GM19240 (cell line): ENCODE measurements around the gene FOXRED1.
"Not testable (repeated sequence)": the region's sequence is repeated elsewhere in the genome, so short reads cannot be mapped to it uniquely, and the experiment has no call there.

Source experiments
- DNase-seq: peaks from one replicate; pipeline ENCODE4 v3.0.0; 2011; ENCODE audit warnings: low spot score; ENCODE audit not compliant: insufficient read length

Gene FOXRED1

GRCh38 chr11:126277322-126277721 lies 8.4 kb downstream of the FOXRED1 start:
- no peak for DNase-seq

GRCh38 chr11:126277780-126278179 lies 8.8 kb downstream of the FOXRED1 start:
- no peak for DNase-seq

DNA sequence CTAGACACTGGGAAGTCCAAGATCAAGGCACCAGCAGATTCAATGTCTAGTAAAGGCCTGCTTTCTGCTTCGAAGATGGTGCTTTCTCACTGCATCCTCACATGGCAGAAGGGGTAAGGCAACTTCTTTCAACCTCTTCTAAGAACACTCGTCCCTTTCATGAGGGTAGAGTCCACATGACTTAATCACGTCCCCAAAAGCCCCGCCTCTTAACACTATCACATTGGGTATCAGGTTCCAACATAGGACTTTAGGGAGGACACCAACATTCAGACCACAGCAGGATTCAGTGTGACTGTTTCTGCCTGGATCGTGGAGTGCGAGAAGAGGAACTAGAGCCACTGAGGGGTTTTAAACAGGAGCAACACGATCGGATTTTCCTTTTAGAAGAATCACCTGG lies 10.2 kb downstream of the FOXRED1 start:
- DNase-seq = no peak

DNA sequence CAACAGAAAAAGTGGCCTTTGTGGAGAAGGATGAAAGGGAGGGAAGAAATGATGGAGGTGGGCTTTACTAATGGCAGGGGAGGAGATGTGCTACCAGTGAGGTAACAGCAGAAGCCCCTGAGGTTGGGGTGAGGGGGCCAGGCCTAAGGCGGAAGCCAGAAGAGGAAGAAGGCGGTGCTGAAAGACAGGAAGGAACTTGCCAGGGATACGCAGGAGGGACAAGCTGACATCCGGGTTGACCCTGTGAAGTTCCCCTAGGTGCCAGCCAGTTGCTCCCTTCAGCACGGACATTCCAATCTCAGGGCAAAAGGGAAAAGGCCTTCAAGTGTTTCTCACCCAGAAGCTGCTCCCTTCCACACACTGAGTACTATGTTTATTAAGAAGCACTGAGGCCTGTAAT lies 11.6 kb downstream of the FOXRED1 start:
- no peak for DNase-seq

DNA sequence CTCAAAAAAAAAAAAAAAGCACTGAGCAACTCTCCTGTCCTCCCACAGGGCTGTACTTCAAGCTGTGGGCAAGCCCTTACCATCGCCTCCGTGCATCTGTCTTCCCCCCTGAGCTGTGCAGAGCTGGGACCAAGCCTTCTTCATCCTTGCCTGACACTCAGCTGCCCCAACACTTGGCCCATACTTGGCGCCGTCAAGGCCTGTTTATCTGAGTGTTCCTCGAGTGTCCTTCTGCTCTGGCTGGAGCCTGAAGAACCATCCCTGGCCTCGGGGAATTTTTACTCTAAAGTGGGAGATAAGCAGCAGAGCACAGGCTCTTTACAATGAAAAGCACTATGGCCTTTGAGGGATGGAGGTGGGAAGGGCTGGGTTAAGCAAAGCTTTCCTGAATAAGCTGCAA lies 12.3 kb downstream of the FOXRED1 start:
- DNase-seq = no peak

GRCh38 chr11:126281666-126282175 lies 12.8 kb downstream of the FOXRED1 start:
- DNase-seq = no peak

DNA sequence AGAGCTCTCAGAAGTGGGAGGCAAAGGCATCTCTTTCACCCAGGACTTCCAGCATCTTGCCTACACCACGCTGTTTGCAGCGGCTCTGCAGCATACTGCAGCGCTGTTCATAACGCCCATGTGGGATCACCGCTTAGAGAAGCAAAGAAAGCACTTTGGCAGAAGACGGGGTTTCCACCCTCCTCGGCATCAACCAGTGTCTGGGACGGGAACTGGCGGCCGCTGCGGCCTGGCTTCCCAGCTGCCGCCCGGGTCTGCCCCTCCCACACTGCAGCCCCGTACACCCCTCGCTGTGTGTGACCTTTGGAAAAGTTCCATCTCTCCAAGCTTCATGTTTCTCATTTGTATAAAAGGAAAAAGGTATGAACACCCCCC lies 13.4 kb downstream of the FOXRED1 start:
- DNase-seq = no peak

- DNase-seq = peak; percentile 55
Measured at GRCh38 chr11:126282736-126283591, 14.0 kb downstream of the FOXRED1 start, which contains the start of gene TIRAP. Gene TIRAP, plus strand, starts transcription at chr11:126283093. Its CDS starts 7,802 bp downstream, at chr11:126290895.

DNA sequence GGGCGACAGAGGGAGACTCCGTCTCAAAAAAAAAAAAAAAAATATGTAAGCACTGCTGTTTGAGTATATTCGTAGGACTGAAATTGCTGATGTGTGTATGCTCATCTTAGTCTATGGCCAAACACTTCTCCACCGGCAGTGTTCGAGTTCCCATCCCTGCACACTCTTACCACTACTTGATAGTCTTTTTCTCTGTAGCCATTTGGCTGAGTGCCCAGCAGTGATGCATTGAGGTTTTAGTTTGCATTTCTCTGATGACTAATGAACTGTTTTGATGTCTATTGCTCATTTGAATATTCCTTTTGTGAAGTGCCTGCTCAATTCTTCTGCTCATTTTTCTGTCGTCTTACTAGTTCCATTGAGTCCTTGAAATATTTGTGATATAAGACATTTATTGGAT lies 15.9 kb downstream of the FOXRED1 start:
- DNase-seq = no peak

- DNase-seq = no peak
Measured at GRCh38 chr11:126288237-126288636, 19.3 kb downstream of the FOXRED1 start.

DNA sequence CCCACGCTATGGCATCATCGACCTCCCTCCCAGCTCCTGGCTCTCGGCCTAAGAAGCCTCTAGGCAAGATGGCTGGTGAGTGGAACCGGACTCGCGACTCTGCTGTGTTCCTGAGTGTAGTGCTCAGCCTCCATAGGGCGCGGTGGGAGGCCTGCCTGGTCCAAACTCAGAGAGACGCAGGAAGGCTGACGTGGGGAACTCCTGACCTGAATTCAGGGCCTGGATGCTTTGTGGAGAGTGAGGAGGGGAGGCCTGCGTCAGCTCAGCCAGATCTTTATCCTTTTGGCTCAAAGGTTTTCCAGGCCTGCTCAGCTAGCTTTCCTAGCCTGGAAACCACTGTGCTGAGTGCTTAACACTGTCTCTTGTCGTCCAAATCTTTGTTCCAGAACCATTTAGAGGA lies 21.9 kb downstream of the FOXRED1 start:
- DNase-seq = no peak

- no peak for DNase-seq
Measured at GRCh38 chr11:126293726-126294125, 24.8 kb downstream of the FOXRED1 start.

DNA sequence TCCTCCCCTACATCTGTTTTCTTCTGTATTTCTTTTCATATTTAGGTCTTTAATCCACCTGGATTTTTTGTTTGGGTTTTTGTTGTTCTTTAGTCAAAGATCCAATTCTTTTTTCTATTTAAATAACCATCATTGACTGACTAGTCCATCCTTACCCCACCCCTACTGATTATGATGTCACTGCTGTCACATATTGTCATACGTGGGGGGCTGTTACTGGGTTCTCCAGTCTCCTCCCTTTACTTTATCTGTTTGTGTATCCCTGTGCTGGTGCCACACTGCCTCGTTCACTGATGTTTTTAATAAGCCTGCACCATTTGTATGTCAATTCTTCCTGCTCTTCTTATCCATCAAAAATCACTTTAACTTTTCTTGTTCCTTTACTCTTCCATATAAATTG lies 28.1 kb downstream of the FOXRED1 start:
- no peak for DNase-seq

DNA sequence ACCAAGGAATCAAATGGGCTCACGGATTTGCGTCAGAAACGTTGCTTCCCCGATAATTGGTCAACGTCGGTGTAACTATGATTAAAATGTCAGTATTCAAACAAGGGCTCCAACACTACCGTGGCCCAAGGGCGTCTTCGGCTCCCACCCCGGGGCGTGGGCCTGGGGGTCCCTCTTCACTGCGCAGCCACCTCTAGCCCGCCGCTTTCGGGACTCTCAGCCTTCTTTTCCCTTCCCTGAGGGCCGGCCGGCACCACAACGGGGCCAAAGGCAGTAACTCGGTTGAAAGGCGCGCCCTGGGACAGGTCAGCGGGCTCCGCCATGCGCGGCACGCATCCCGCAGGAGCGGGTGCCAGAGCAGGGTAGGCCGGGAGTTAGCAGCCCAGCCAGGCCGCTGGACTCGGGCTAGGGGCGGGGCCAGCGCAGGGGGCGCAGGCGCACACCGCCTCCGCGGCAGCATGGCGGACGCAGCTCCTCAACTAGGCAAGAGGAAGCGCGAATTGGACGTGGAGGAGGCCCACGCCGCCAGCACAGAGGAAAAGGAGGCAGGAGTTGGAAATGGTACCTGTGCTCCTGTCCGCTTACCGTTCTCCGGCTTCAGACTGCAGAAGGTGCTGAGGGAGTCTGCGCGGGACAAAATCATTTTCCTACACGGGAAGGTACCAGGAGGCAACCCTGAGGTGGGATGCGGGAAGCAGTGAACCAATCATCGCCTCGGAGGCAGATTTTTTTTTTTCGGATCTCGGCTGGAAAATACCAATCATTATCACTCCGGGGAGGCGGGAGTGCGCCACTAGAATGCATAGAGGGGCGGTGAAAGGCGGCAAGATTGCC lies 34.9 kb downstream of the FOXRED1 start, which contains the start of gene DCPS:
DCPS (plus strand) TSS at position 438 of the 834 bp plus-strand sequence; CDS start at position 459, 21 bp downstream.
- DNase-seq = peak; percentile 68

DNA sequence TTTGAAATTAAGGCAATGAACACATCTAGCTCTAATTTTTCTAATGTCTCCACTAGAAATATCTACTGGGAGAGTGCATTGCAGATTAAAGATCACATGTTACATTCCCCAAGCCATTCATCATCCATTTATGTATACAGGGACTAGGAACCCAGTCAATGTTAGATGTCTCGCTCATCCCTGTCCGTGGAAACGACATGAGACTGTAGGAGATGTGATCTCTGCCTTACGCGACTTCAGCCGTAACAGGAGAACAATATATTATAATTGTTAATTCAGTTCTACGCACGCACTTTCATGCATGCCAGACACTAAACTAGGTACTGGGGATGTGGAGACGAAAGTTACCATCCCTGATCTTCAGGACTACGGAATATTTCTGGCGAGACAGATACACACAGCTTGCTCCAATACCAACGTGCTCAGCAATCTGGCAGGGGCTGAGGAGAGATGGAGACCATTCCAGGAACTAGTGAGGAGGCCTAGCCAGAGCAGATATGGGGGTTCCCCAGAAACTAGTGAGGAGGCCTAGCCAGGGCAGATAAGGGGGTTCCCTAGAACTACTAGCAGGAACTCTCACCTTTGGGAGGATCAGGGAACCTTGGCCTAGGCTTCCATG lies 35.6 kb downstream of the FOXRED1 start:
- no peak for DNase-seq

DNA sequence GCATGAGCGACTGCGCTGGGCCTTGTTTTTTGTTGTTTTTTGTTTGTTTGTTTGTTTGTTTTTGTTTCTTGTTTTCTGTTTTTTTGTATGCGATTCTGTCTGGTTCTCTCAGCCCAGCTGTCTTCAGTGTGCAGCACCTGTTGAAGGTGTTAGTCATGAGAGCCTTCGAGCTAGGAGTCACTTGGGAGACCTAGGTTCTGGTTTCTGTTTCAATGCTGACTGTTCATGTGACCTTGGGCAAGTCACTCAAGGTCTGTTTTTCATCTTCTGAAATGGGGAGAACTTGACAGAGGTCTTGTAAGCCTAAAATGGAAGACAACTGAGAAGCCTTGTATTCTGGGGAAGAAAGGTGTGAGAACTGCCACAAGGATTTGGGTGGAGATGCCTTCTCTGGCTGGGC lies 36.7 kb downstream of the FOXRED1 start:
- no peak for DNase-seq

DNA sequence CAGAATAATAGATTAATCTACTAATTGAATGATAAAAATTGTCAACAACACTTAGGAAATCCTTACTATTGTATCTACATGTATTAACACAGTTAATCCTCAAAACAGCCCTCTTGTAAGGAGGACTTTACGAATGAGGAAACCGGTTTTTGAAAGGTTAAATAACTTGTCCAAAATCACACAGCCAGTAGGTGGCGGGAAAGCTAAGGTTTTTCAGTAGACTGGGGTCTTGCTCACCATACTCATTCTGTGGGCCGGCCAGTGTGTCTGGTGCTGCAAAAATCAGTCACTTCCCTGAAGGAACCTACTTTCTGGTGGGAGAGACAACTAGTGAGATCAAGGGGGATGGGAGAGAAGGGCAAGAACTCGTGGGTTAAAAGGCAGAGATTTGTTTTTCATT lies 38.8 kb downstream of the FOXRED1 start:
- DNase-seq = no peak

DNA sequence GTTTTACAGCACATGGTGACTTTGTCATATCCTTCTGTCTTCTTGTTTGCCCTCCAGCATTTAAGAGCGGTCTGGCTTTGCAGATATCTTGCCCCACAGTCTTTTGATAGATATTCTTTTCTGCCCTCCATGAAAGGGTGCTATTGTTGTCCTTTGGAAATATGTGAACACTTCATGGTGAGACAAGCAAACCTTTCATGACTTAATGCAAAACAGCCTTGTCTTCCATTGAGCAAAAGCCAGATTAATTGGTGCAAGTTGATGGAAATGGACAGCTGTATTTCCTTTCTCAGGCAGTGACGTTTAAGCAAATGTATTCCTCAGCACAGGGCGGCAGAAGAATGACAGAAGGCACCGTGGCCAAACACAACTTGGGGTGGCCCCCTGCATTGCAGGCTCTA lies 39.3 kb downstream of the FOXRED1 start:
- DNase-seq = no peak

DNA sequence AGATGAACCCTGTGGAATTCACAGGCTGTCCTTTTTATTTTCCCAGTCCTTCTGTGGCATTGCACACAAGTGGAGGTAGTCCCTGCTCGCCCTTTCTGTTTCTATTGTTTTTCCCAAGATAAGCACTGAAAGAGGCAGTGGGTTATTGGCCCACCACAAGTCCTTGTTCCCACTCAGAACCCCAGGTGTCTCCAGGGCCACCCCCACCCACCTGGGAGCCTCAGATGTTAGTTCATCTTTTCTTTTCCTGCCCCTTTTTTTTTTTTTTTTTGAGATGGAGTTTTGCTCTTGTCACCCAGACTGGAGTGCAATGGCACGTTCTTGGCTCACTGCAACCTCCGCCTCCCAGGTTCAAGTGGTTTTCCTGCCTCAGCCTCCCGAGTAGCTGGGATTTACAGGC lies 39.8 kb downstream of the FOXRED1 start:
- not testable (repeated sequence) for DNase-seq

DNA sequence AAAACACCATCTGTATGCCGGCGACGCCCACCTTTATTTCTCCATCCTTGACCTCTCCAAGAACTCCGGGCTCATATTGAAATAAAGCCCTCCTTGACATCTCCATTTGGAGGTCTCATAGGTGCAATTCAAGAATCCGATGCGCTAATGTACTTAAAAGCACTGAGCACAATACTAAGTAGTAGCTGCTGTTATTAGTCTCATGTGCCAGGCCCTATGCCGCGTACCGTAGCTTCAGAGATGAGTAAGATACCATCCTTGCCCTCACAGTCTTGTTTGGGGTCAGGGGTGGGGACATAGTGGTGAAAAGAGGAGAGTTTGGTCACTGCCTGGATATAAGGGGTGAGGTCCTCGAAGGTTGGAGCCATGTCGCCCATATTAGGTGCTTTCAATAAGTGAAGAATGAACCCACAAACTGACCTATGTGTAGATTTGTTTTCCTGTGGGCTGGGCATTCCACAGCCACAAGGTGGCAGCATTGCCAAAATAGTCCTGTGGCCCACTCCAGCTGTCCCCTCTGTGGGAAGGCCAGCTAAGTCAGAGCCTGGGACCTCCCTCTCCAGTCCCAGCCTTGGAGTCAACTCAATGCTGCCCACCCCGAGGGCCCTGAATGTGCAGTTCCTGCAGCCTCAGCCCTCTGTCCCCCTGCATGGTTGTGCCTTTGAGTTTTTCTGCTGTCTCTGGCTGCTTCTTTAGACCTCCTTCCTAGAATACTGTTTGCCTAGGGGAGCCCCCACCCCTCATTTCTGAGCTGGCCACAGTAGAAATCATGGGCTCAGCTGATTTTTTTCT lies 41.4 kb downstream of the FOXRED1 start:
- no peak for DNase-seq

DNA sequence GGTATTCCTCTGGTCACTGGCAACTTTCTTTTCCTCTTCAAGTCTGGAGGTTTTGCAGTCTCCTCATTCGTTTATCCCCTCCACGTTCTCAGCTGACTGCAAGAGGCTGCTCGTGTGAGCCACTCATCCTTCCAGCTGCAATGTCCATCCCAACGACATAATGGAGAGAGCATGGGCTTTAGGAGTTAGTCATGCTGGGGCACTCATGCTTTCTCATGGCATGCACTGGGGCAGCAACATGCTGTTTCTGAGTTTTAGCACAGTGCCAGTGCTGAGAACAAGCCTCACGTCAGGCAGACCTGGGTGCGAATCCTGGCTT lies 42.0 kb downstream of the FOXRED1 start:
- no peak for DNase-seq
